HCT116 (cell line): ENCODE results near the gene SPTBN1. TPM values are rescaled to one million over a fixed set of nuclear protein-coding genes. Genes with fewer than 3 reads are reported as not detected.

Experiments used
- ATAC-seq: fragments of 200-7000 bp; cut with Tn5 transposase; 2 replicates; pipeline ENCODE4 v1.9.1; 2020; ENCODE audit warnings: mild to moderate bottlenecking, moderate library complexity
- BruUV-seq: library from RNA; stranded (reverse); fragments of 400-500 nt; replicated peaks from 2 replicates; lab custom pipeline; 2021; lab: Mats Ljungman, UMichigan
- CTCF ChIA-PET: fragments of 300-600 bp; sonication (Branson Sonifier 250); formaldehyde crosslinking; loops from one replicate; lab custom pipeline; 2021; ENCODE audit warnings: antibody characterized with exemption; lab: Charles Lee
- POLR2A ChIA-PET: fragments of 300-600, 350-600 bp; sonication (Branson Sonifier 250); formaldehyde crosslinking; loops from one replicate; lab custom pipeline; 2021; ENCODE audit warnings: antibody characterized with exemption; lab: Charles Lee
- RAD21 ChIA-PET, 2 experiments: fragments of 300-600 bp; sonication (Branson Sonifier 250); formaldehyde crosslinking; loops; one replicate each; lab custom pipeline; 2023; ENCODE audit warnings: low total read pairs in 2 of 2; ENCODE audit not compliant: uncharacterized antibody in 2 of 2, unreplicated experiment in 2 of 2, low non-redundant PET in 1 of 2; lab: Charles Lee
- DNase-seq: peaks from one replicate; pipeline ENCODE4 v3.0.0-alpha.2; 2010; ENCODE audit warnings: low read depth, low spot score
- H2AFZ ChIP-seq: fragments of 200-600 bp; shearing (Covaris generic), sonication (generic); 2 replicates; pipeline ENCODE4 v1.6.1; 2017; ENCODE audit warnings: low read depth, mixed run types, mixed read lengths, antibody characterized with exemption, low read length; ENCODE audit not compliant: poor library complexity, severe bottlenecking
- H3K27ac ChIP-seq: 2 replicates; pipeline ENCODE4 v1.5.1; 2012; ENCODE audit warnings: low read depth, low read length
- H3K27me3 ChIP-seq: fragments of 200-600 bp; sonication (generic); 2 replicates; pipeline ENCODE4 v1.6.1; 2016; ENCODE audit warnings: mixed run types, low read length, mixed read lengths; ENCODE audit not compliant: insufficient read depth
- H3K36me3 ChIP-seq, 2 experiments: fragments of 200-500 bp in 1 of 2; fragments of 200-600 bp in 1 of 2; sonication (Bioruptor generic) in 1 of 2; sonication (generic) in 1 of 2; 2 replicates each; pipeline versions ENCODE4 v1.5.1 to v1.6.1; 2014 to 2016; ENCODE audit warnings: low read length in 2 of 2, inconsistent platforms in 1 of 2, mixed read lengths in 1 of 2, mixed run types in 1 of 2; ENCODE audit not compliant: insufficient read depth in 2 of 2, control insufficient read depth in 1 of 2
- H3K4me1 ChIP-seq, 2 experiments: fragments of 200-600 bp in 1 of 2; sonication (generic) in 1 of 2; 2 replicates each; pipeline versions ENCODE4 v1.5.1 to v1.6.1; 2012 to 2017; ENCODE audit warnings: low read length in 2 of 2, inconsistent platforms in 1 of 2, mild to moderate bottlenecking in 1 of 2, mixed read lengths in 1 of 2, mixed run types in 1 of 2, moderate library complexity in 1 of 2; ENCODE audit not compliant: insufficient read depth in 2 of 2, control insufficient read depth in 1 of 2
- H3K4me2 ChIP-seq: fragments of 200-600 bp; sonication (generic); 2 replicates; pipeline ENCODE4 v1.6.1; 2017; ENCODE audit warnings: mixed run types, low read length, mixed read lengths
- H3K4me3 ChIP-seq, 2 experiments: fragments of 200-600 bp in 1 of 2; sonication (generic) in 1 of 2; replicated peaks in 1 of 2; 2 replicates each; pipeline ENCODE4 v1.5.1; 2011 to 2016; ENCODE audit warnings: low read length in 2 of 2, control low read depth in 1 of 2, low read depth in 1 of 2, mild to moderate bottlenecking in 1 of 2, mixed read lengths in 1 of 2, mixed run types in 1 of 2
- H3K79me2 ChIP-seq: fragments of 200-600 bp; sonication (generic); 2 replicates; pipeline ENCODE4 v1.6.1; 2017; ENCODE audit warnings: mild to moderate bottlenecking, mixed run types, low read length, moderate library complexity, mixed read lengths; ENCODE audit not compliant: insufficient read depth
- H3K9ac ChIP-seq: fragments of 200-600 bp; sonication (generic); 2 replicates; pipeline ENCODE4 v1.6.1; 2016; ENCODE audit warnings: low read length, mixed read lengths
- H3K9me2 ChIP-seq: fragments of 200-600 bp; sonication (generic), shearing (Covaris generic); 2 replicates; pipeline ENCODE4 v1.6.1; 2017; ENCODE audit warnings: mixed run types, mild to moderate bottlenecking, moderate library complexity; ENCODE audit not compliant: insufficient read depth
- H3K9me3 ChIP-seq, 2 experiments: fragments of 200-500 bp in 1 of 2; fragments of 200-600 bp in 1 of 2; sonication (Bioruptor generic) in 1 of 2; sonication (generic) in 1 of 2; 2 replicates each; pipeline ENCODE4 v1.6.1; 2014 to 2017; ENCODE audit warnings: low read length in 2 of 2, mixed read lengths in 2 of 2, inconsistent platforms in 1 of 2, low read depth in 1 of 2, mild to moderate bottlenecking in 1 of 2, mixed run types in 1 of 2, moderate library complexity in 1 of 2; ENCODE audit not compliant: control insufficient read depth in 1 of 2, insufficient read depth in 1 of 2
- H4K20me1 ChIP-seq: fragments of 200-600 bp; sonication (generic), shearing (Covaris generic); 2 replicates; pipeline ENCODE4 v1.6.1; 2017; ENCODE audit warnings: mixed run types, mild to moderate bottlenecking, moderate library complexity; ENCODE audit not compliant: insufficient read depth
- CBX3 ChIP-seq: IDR thresholded peaks from 2 replicates; pipeline ENCODE4 v1.6.1; 2012; ENCODE audit warnings: low read depth
- ELF1 ChIP-seq: IDR thresholded peaks from 2 replicates; pipeline ENCODE4 v1.6.1; 2012; ENCODE audit warnings: low read depth, borderline replicate concordance
- EZH2 ChIP-seq: fragments of 200-600 bp; sonication (generic); IDR thresholded peaks from 2 replicates; pipeline ENCODE4 v1.6.1; 2017; ENCODE audit warnings: antibody characterized with exemption, mixed run types
- RAD21 ChIP-seq: IDR thresholded peaks from 2 replicates; pipeline ENCODE4 v1.6.1; 2012; ENCODE audit warnings: low read depth, mild to moderate bottlenecking
- ZNF274 ChIP-seq: fragments of 200-500 bp; sonication (Bioruptor generic); IDR thresholded peaks from 2 replicates; pipeline ENCODE4 v1.6.1; 2014; ENCODE audit warnings: mild to moderate bottlenecking, low read depth, low read length, inconsistent platforms
- intact Hi-C: fragments of 100-400 bp; cut with micrococcal nuclease; formaldehyde crosslinking; loops from 2 replicates; pipeline ENCODE4 v1.10.0; 2022
- total RNA-seq: library from RNA; stranded (reverse); gene quantifications from one replicate; pipeline ENCODE4 v1.2.1, GENCODE V29; 2021; ENCODE audit not compliant: unreplicated experiment
- TF ChIP-seq, protein P1 (sequence below): IDR thresholded peaks from 2 replicates; pipeline ENCODE4 v1.6.1; 2012
- TF ChIP-seq, protein P2 (sequence below): IDR thresholded peaks from 2 replicates; pipeline ENCODE4 v1.6.1; 2012; ENCODE audit warnings: low read depth
- TF ChIP-seq, protein P3 (sequence below): IDR thresholded peaks from 2 replicates; pipeline ENCODE4 v1.6.1; 2011; ENCODE audit warnings: mild to moderate bottlenecking, low read length, moderate library complexity; ENCODE audit not compliant: insufficient replicate concordance; ENCODE audit errors: extremely low read depth
- TF ChIP-seq, protein P4 (sequence below): IDR thresholded peaks from 2 replicates; pipeline ENCODE4 v1.6.1; 2012

Gene SPTBN1
- total RNA-seq, 1 experiment from 2014 or later = 84.4 TPM

DNA sequence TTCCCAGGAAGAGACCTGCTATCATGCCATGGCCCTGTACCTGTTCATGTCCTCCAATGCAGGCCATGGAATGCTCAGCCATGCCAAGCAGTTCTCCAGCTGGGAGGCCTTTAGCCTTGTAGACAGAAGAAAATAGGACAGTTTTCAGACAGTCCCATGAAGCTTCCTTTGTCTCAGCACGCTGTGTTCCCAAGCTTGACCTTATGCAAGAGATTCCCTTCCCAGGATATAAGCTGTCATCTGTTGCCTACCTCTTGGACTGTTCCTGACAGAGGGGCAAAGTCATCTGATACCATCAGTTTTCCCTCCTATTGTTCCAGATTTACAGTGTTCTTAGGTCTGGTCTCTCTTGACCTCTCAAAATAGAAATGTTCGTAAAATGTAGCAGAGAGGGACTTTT lies 170.8 kb downstream of the SPTBN1 start:
- BruUV-seq = no TSS peak
- DNase-seq = no peak
- Histone ChIP-seq H3K27ac (no peak overlapping the region), H3K4me1 (no peaks in the 10 kb centered on the region), H3K79me2 (no peaks in the 10 kb centered on the region), H4K20me1 (peaks cover 7% of the 10 kb centered on the region; the same call in 1 of the 2 replicates), H3K4me2 (no peak overlapping the region), H3K36me3 (peaks cover 51 to 56% of the 10 kb centered on the region in 2 experiments), H3K9ac (no peak overlapping the region), H3K9me2 (no peaks in the 10 kb centered on the region), H3K9me3 (no peaks in the 10 kb centered on the region), H3K27me3 (no peaks in the 10 kb centered on the region), H3K4me3 (no peak overlapping the region), H2AFZ (no peak overlapping the region)
- CTCF ChIA-PET = no interaction called here
- RAD21 ChIA-PET = no interaction called here
- POLR2A ChIA-PET = no interaction called here
- TF ChIP-seq, protein P1, sequence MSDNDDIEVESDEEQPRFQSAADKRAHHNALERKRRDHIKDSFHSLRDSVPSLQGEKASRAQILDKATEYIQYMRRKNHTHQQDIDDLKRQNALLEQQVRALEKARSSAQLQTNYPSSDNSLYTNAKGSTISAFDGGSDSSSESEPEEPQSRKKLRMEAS = no peak
- TF ChIP-seq RAD21 (no peak), CBX3 (no peak), ZNF274 (no peak), ELF1 (no peak), EZH2 (no peak)
- TF ChIP-seq, protein P2, sequence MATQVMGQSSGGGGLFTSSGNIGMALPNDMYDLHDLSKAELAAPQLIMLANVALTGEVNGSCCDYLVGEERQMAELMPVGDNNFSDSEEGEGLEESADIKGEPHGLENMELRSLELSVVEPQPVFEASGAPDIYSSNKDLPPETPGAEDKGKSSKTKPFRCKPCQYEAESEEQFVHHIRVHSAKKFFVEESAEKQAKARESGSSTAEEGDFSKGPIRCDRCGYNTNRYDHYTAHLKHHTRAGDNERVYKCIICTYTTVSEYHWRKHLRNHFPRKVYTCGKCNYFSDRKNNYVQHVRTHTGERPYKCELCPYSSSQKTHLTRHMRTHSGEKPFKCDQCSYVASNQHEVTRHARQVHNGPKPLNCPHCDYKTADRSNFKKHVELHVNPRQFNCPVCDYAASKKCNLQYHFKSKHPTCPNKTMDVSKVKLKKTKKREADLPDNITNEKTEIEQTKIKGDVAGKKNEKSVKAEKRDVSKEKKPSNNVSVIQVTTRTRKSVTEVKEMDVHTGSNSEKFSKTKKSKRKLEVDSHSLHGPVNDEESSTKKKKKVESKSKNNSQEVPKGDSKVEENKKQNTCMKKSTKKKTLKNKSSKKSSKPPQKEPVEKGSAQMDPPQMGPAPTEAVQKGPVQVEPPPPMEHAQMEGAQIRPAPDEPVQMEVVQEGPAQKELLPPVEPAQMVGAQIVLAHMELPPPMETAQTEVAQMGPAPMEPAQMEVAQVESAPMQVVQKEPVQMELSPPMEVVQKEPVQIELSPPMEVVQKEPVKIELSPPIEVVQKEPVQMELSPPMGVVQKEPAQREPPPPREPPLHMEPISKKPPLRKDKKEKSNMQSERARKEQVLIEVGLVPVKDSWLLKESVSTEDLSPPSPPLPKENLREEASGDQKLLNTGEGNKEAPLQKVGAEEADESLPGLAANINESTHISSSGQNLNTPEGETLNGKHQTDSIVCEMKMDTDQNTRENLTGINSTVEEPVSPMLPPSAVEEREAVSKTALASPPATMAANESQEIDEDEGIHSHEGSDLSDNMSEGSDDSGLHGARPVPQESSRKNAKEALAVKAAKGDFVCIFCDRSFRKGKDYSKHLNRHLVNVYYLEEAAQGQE = no peak
- TF ChIP-seq, protein P3, sequence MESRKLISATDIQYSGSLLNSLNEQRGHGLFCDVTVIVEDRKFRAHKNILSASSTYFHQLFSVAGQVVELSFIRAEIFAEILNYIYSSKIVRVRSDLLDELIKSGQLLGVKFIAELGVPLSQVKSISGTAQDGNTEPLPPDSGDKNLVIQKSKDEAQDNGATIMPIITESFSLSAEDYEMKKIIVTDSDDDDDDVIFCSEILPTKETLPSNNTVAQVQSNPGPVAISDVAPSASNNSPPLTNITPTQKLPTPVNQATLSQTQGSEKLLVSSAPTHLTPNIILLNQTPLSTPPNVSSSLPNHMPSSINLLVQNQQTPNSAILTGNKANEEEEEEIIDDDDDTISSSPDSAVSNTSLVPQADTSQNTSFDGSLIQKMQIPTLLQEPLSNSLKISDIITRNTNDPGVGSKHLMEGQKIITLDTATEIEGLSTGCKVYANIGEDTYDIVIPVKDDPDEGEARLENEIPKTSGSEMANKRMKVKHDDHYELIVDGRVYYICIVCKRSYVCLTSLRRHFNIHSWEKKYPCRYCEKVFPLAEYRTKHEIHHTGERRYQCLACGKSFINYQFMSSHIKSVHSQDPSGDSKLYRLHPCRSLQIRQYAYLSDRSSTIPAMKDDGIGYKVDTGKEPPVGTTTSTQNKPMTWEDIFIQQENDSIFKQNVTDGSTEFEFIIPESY = no peak
- TF ChIP-seq, protein P4, sequence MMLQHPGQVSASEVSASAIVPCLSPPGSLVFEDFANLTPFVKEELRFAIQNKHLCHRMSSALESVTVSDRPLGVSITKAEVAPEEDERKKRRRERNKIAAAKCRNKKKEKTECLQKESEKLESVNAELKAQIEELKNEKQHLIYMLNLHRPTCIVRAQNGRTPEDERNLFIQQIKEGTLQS = no peak
- intact Hi-C loops = no loop called here
- no peak for ATAC-seq
